Transverse colon (tissue), 4 donors: ENCODE measurements around the gene RHOJ. TPM values are rescaled to one million over a fixed set of nuclear protein-coding genes. Genes with fewer than 3 reads are reported as not detected.

Experiments used
- DNase-seq: peaks from one replicate; pipeline ENCODE4 v3.0.0-alpha.2; 2019
- H3K27ac ChIP-seq, 4 donors: fragments of 200-600 bp; sonication (generic); 2 replicates each; pipeline ENCODE4 v1.5.1; 2016 to 2018; ENCODE audit warnings: inconsistent platforms in 4 of 4
- H3K27me3 ChIP-seq: fragments of 200-600 bp; sonication (generic); 2 replicates; pipeline ENCODE4 v1.5.1; 2017; ENCODE audit warnings: inconsistent platforms
- H3K36me3 ChIP-seq, 4 donors: fragments of 200-600 bp; sonication (generic); 2 replicates each; pipeline ENCODE4 v1.5.1; 2017 to 2019; ENCODE audit warnings: inconsistent platforms in 4 of 4
- H3K4me1 ChIP-seq, 4 donors: fragments of 200-600 bp; sonication (generic); 2 replicates each; pipeline ENCODE4 v1.5.1; 2017 to 2020; ENCODE audit warnings: inconsistent platforms in 4 of 4
- H3K4me3 ChIP-seq, 4 donors: fragments of 200-600 bp; sonication (generic); 1 replicate in 1 of 4; 2 replicates in 3 of 4; pipeline versions ENCODE4 v1.5.1 to v1.6.1; 2017 to 2019; ENCODE audit warnings: inconsistent platforms in 4 of 4
- H3K9me3 ChIP-seq, 2 donors: fragments of 200-600 bp; sonication (generic); 2 replicates each; pipeline ENCODE4 v1.5.1; 2017 to 2019; ENCODE audit warnings: inconsistent platforms in 2 of 2
- CTCF ChIP-seq, 5 experiments: fragments of 200-600 bp in 3 of 5; fragments of 450-650 bp in 2 of 5; sonication (generic) in 3 of 5; IDR thresholded peaks; 1 replicate in 2 of 5; 2 replicates in 3 of 5; pipeline ENCODE4 v1.5.1; 2016 to 2017; ENCODE audit warnings: antibody characterized with exemption in 5 of 5, inconsistent platforms in 3 of 5, mild to moderate bottlenecking in 2 of 5, moderate library complexity in 1 of 5
- EP300 ChIP-seq: sonication (generic); formaldehyde crosslinking; IDR thresholded peaks from one replicate; pipeline ENCODE4 v1.6.1; 2017; ENCODE audit warnings: antibody characterized with exemption, low read depth
- POLR2A ChIP-seq: fragments of 450-650 bp; IDR thresholded peaks from one replicate; pipeline ENCODE4 v1.6.1; 2016; ENCODE audit warnings: antibody characterized with exemption, mild to moderate bottlenecking, moderate library complexity
- POLR2AphosphoS5 ChIP-seq, 3 donors: sonication (generic); formaldehyde crosslinking; IDR thresholded peaks; one replicate each; pipeline ENCODE4 v1.6.1; 2016; ENCODE audit warnings: antibody characterized with exemption in 3 of 3
- WGBS, 2 donors: methylation state at CpG; one replicate each; pipeline ENCODE4 v1.1.5; 2018; ENCODE audit warnings: low coverage in 1 of 2; 5-methylcytosine and 5-hydroxymethylcytosine counted together
- in situ Hi-C, 4 donors: fragments of 200-750 bp; cut with MboI; loops; one replicate each; pipeline versions ENCODE4 v1.15.0 to v1.15.1; 2017; ENCODE audit warnings: low sequenced_read_pairs in 3 of 4, low pct_ligation_motif_present in 1 of 4, low pct_unique_long_range_greater_than_20kb in 1 of 4
- intact Hi-C: fragments of 100-400 bp; cut with DNase I; formaldehyde crosslinking; loops from one replicate; pipeline ENCODE4 v1.15.1; 2023; ENCODE audit warnings: low total_unique reads
- total RNA-seq, 4 donors: library from RNA; depleted of rRNA; stranded (reverse); fragments of >200 nt; gene quantifications; one replicate each; pipeline ENCODE4 v1.1.0, GENCODE V29; 2016

Gene RHOJ
- total RNA-seq, 4 donors from 2014 or later, result 2.9 to 23.7 (median 12.7) TPM

- no peak for DNase-seq
- H3K27me3 ChIP-seq, result no peaks in the 10 kb centered on the region
- TF ChIP-seq EP300 (no peak), POLR2A (no peak), POLR2AphosphoS5 (IDR thresholded peaks at IDR 0.05) (no peak), CTCF (IDR thresholded peaks at IDR 0.05) (no peak)
- 87% methylated on average over 3 of the region's 3 CpGs; no CpG with 5 or more reads in 1 of the 2 donors for WGBS, 2 donors
- H3K36me3 ChIP-seq, result no peaks in the 10 kb centered on the region
- H3K9me3 ChIP-seq, result no peaks in the 10 kb centered on the region
- H3K4me3 ChIP-seq, result no peak overlapping the region
- no peak overlapping the region for H3K27ac ChIP-seq
- intact Hi-C loops (no loop called here), in situ Hi-C loops (loop anchor here in 2 of 4 donors (10.0 kb wide), 1 partner anchor 96 kb away; no protein-coding TSS in a partner anchor)
- no peaks in the 10 kb centered on the region for H3K4me1 ChIP-seq
Measured at GRCh38 chr14:63178912-63179311, 25.3 kb upstream of the RHOJ start.

GRCh38 chr14:63179383-63179782 lies 24.9 kb upstream of the RHOJ start:
- in situ Hi-C loops, result loop anchor here in 2 of 4 donors (10.0 kb wide), 1 partner anchor 95 kb away; no protein-coding TSS in a partner anchor

GRCh38 chr14:63180011-63180410 lies 24.2 kb upstream of the RHOJ start:
- intact Hi-C loops, result no loop called here
- Histone ChIP-seq H3K4me1 (no peaks in the 10 kb centered on the region), H3K4me3 (no peak overlapping the region), H3K36me3 (no peaks in the 10 kb centered on the region), H3K27me3 (no peaks in the 10 kb centered on the region), H3K27ac (no peak overlapping the region), H3K9me3 (no peaks in the 10 kb centered on the region)
- in situ Hi-C loops, result no loop called here
- WGBS, 2 donors, result 77% methylated on average over 3 of the region's 3 CpGs; no CpG with 5 or more reads in 1 of the 2 donors
- TF ChIP-seq CTCF (IDR thresholded peaks at IDR 0.05) (no peak), POLR2A (no peak), EP300 (no peak), POLR2AphosphoS5 (IDR thresholded peaks at IDR 0.05) (no peak)
- DNase-seq, result no peak

More at GRCh38 chr14:63179383-63179782, 24.9 kb upstream of the RHOJ start:
- intact Hi-C loops, result no loop called here
- no peaks in the 10 kb centered on the region for H3K4me1 ChIP-seq
- H3K36me3 ChIP-seq, result no peaks in the 10 kb centered on the region
- no peak overlapping the region for H3K4me3 ChIP-seq
- no peaks in the 10 kb centered on the region for H3K9me3 ChIP-seq
- no peak overlapping the region for H3K27ac ChIP-seq
- WGBS, 2 donors, result 84% methylated on average over 4 of the region's 4 CpGs; no CpG with 5 or more reads in 1 of the 2 donors
- no peak for DNase-seq
- TF ChIP-seq EP300 (no peak), POLR2A (no peak), POLR2AphosphoS5 (IDR thresholded peaks at IDR 0.05) (no peak), CTCF (IDR thresholded peaks at IDR 0.05) (no peak)
- no peaks in the 10 kb centered on the region for H3K27me3 ChIP-seq

GRCh38 chr14:63182968-63183367 lies 21.3 kb upstream of the RHOJ start:
- Histone ChIP-seq H3K36me3 (no peaks in the 10 kb centered on the region), H3K9me3 (no peaks in the 10 kb centered on the region), H3K27ac (no peak overlapping the region), H3K4me3 (no peak overlapping the region), H3K27me3 (no peaks in the 10 kb centered on the region), H3K4me1 (no peaks in the 10 kb centered on the region)
- TF ChIP-seq POLR2AphosphoS5 (IDR thresholded peaks at IDR 0.05) (no peak), POLR2A (no peak), CTCF (IDR thresholded peaks at IDR 0.05) (no peak), EP300 (no peak)
- WGBS, 2 donors, result 53 to 59% methylated on average over 3 of the region's 3 CpGs
- no peak for DNase-seq
- intact Hi-C loops (no loop called here), in situ Hi-C loops (no loop called here)
